ENCODE measurements around the gene BPI.
"Not testable (repeated sequence)": the region's sequence is repeated elsewhere in the genome, so short reads cannot be mapped to it uniquely, and the experiment has no call there.

BPI gene

DNA sequence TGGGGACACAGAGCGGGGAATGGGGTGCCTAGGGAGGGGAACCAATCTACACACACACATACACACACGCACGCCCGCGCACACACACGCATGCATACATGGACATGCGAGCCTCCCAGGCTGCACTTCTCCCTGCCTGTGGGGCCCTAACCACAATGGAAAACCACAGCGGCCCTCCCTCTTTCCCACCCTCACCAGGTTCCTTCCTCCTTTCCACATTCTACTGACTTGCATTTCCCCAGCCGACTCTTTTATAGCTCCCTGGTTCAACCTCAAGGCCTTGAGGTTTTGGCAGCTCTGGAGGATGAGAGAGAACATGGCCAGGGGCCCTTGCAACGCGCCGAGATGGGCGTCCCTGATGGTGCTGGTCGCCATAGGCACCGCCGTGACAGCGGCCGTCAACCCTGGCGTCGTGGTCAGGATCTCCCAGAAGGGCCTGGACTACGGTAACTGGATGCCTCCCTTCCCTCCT is at the start of gene BPI:
Gene BPI, plus strand, starts transcription at position 249 of the 472 bp plus-strand sequence. Its CDS starts 68 bp downstream, at position 317.
- no peak for DNase-seq

- not testable (repeated sequence) for DNase-seq
Observed at GRCh38 chr20:38254621-38255020, 49.3 kb upstream of the BPI start.

- DNase-seq: no peak
Observed at GRCh38 chr20:38255393-38255792, 48.6 kb upstream of the BPI start.

- no peak for DNase-seq
Observed at GRCh38 chr20:38256021-38256420, 47.9 kb upstream of the BPI start.

DNA sequence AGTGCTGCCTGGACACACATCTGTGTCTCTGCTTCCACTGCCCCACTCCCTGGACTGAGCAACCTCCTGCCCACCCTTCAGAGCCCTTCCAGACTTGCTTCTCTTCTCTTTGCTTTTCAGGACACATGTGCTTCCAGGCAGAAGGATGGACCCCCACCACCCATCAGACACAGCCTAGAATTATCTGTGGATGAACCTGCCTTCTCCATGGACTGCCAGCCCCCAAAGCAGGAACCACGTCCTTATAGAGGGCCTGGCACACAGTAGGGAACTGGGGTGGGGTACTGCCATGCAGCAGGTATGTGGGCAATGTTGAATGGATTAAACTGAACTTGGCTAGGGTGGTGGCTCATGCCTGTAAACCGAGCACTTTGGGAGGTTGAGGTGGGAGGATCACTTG is 47.0 kb upstream of the BPI start:
- DNase-seq: no peak

- no peak for DNase-seq
Observed at GRCh38 chr20:38258545-38259215, 45.3 kb upstream of the BPI start.

GRCh38 chr20:38260025-38260377 is 44.0 kb upstream of the BPI start:
- no peak for DNase-seq

- DNase-seq: no peak
Observed at GRCh38 chr20:38260378-38261053, 43.4 kb upstream of the BPI start, which contains the start of gene KIAA1755. Gene KIAA1755, minus strand, starts transcription at chr20:38260735. Its CDS starts 235 bp downstream, at chr20:38260500.

DNA sequence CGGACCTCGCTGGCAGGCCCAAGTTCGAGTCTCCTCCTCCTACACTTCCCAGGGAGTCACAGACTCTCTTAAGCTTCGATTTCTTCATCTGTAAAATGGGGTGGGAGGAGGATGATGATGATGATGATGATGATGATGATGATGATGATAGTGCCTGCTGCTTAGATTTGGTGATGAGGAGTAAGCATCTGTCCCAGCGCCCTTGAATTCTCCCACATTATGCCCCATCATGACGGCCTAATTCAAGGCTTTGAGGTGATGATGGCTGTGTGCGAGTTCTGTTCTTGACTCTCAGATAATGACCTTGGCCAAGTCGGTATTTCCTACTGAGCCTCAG is 42.9 kb upstream of the BPI start:
- DNase-seq: no peak

- no peak for DNase-seq
Observed at GRCh38 chr20:38262931-38263330, 41.0 kb upstream of the BPI start.

GRCh38 chr20:38266426-38266825 is 37.5 kb upstream of the BPI start:
- no peak for DNase-seq

DNA sequence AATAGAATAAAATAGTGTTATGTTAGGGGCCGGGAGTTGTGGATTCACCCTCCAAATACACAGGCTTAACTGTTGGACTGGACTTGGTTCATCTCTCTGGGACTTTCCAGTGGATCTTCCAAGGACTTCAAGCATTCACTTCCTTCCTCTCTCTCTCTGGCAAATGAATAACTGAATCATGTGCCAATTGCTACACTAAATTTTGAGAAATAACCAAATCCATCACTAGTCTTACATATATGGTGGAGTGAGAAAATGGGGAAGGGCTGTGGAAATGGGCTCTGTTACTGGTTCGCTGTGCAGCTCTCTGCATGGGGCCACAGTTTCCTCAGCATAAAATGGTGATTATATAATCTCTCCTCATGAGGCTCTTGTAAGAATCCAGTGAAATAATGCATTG is 36.7 kb upstream of the BPI start:
- no peak for DNase-seq

DNA sequence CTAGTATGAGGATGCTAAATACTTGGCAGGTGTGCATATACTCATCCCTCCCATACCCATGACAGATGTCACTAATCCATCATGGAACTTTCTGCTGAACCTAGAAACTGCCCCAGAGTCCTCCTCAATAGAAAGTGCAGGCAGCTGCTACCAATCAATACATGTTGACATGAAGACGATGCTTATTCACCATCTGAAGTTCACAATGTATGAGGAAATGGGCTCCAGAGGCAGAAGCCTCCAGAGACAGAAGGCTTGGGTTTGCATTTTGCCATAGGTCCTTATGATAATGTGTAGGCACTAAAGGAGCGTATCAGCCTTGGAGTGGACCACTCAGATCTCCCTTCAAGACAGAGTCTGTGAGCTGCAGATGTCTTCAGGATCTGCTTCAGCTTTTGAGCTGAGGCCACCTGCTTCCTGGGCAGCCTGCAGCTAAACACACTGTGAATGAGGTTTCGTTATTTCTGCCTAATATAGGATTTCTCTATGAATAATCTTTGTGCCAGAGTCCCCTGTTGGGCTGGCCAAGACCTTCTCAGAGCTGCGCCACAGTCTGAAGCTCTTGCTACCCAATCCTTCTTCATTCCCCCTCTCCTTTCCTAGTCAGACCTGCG is 35.9 kb upstream of the BPI start:
- DNase-seq: no peak

GRCh38 chr20:38269040-38269439 is 34.9 kb upstream of the BPI start:
- no peak for DNase-seq

DNA sequence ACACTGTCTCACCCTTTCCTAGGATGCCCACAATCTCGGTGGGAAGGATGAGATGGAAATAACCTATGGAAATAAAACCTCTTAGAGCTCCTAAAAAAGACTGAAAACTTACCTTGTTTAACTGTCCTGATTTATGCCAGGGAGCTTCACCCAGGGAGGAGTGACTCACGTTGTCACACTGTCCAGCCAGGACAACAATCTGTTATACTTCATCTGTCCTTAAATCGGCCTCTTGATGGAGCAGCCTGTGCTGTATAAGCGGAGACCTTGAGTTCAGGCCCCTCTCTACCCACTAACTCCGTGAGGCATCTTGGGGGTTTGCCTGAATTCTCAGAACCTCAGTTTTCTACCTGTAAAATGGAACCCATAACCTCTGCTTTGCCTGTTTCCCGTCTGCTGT is 34.2 kb upstream of the BPI start:
- no peak for DNase-seq

- DNase-seq: no peak
Observed at GRCh38 chr20:38270869-38271605, 32.9 kb upstream of the BPI start.

- no peak for DNase-seq
Observed at GRCh38 chr20:38271608-38272120, 32.3 kb upstream of the BPI start.

DNA sequence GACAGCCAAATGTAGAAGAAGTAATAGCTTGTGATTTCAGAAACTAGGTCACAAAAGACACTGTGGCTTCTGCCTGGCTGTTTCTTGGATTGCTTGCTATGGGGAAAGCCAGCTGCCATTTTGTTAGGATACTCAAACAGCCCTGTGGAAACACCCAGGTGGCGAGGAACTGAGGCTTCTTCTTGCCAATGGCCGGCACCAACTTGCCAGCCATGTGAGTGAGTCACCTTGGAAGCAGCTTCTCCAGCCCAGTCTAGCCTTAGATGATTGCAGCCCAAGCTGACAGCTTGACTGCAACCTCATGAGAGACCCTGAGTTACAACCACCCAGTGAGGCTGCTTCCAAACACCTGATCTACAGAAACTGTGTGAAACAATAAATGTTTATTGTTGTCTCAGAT is 31.6 kb upstream of the BPI start:
- no peak for DNase-seq

DNA sequence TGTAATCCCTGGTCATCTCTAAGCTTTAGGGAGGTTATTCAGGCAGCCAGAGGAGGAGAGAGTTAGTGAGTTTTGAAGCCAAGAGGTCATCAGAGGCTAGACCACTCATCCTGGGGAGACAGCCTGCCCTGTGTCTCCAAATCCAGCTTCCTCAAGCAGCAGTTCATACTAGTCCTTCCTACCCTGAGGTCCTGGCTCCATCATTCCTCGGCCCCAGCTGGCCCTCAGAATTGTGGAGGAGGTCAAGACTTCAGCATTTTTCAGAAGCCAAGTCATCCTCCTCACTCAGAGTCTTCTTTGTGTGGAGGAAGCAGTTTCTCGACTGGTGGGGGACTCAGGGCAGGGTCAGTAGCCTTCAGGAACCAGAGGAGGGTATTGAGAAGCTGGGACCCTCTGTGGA is 31.0 kb upstream of the BPI start:
- DNase-seq: no peak

DNA sequence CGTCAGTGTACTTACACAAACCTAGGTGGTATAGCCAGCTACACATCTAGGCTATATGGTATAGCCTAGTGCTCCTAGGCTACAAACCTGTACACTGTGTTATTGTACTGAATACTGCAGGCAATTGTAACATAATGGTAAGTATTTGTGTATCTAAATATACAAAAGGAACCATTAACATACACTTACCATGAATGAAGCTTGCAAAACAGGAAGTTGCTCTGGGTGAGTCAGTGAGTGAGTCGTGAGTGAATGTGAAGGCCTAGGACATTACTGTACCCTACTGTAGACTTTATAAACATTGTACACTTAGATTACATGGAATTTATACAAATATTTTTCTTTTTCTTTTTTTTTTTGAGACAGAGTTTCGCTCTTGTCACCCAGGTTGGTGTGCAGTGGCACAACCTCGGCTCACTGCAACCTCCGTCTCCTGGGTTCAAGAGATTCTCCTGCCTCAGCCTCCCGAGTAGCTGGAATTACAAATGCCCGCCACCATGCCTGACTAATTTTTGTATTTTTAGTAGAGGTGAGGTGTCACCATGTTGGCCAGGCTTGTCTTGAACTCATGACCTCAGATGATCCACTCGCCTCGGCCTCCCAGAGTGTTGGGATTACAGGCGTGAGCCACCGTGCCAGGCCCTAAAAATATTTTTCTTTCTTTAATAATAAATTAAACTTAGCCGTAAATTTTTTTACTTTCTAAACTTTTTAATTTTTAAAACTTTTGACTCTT is 28.0 kb upstream of the BPI start:
- peak; percentile 49 for DNase-seq

GRCh38 chr20:38277285-38277684 is 26.7 kb upstream of the BPI start:
- DNase-seq: no peak

DNA sequence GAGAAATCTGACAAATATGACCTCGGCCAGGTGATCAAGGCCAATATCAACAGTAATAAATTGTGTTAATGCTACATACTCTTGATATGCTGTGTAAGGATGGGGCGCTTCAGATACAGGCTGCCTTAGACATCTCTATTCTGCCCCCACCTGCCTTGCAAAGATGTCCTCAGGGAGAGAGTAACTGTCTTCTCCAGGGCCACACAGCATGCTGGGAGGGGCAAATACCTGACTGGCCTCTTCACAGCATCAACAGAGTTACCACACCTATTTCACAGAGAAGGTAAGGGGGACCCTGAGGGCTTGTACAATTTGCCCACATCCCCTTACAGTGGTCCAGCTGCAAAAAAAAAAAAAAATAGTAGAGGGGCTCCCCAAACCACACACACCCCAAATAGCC is 26.3 kb upstream of the BPI start:
- DNase-seq: no peak

DNA sequence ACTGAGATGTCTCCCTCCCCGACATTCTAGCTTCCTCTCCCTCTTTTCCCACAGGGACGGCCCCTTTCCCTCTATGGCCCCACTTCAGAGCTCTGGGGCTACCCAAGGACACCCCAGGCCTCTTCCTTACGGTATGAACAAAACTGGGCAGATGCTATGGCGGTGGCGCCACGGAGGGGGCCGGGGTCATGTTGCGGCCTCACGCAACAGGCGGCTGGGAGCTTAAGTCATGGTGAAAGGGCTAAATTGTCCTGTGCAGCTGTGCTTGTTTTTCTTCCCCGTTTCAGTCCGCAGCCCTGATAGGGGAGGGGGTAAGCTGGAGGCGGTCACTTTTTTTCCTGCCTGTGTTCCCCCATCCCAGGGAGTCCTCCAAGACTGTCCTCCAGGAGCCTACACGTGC is 25.8 kb upstream of the BPI start:
- no peak for DNase-seq

Measured in DMS153 (cell line).